Fibroblast of the aortic adventitia (primary cell): ENCODE measurements around the gene UCHL5. TPM values are rescaled to one million over a fixed set of nuclear protein-coding genes. Genes with fewer than 3 reads are reported as not detected.

ENCODE experiments used
- DNase-seq: peaks from one replicate; pipeline ENCODE4 v3.0.0-alpha.2; 2010; ENCODE audit warnings: low read depth
- H3K4me3 ChIP-seq: 2 replicates; pipeline ENCODE4 v1.5.1; 2011; ENCODE audit warnings: low read depth, mild to moderate bottlenecking, control low read depth, low read length, moderate library complexity
- total RNA-seq: library from RNA; depleted of rRNA; stranded (reverse); fragments of >200 nt; gene quantifications from 2 replicates; pipeline ENCODE4 v1.2.3, GENCODE V29; 2012; ENCODE audit warnings: low replicate concordance
- TF ChIP-seq, protein P1 (sequence below): IDR thresholded peaks from 2 replicates; pipeline ENCODE4 v1.5.1; 2011; ENCODE audit warnings: mild to moderate bottlenecking, low read length, control low read depth, inconsistent platforms; ENCODE audit not compliant: insufficient read depth

Gene UCHL5
- total RNA-seq, 1 donor, result 35.6 TPM

DNA sequence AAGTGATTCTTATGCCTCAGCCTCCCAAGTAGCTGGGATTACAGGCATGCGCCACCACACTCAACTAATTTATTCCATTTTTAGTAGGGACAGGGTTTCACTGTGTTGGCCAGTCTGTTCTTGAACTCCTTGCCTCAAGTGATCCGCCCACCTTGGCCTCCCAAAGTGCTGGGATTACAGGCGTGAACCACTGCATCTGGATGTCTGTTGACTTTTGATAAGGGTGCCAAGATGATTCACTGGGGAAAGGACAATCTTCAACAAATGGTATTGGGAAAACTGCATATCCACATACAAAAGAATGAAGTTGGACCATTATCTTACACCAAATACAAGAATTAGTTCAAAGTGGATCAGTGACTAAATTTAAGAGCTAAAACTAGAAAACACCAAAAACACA is 20.0 kb upstream of the UCHL5 start:
- TF ChIP-seq, protein P1, sequence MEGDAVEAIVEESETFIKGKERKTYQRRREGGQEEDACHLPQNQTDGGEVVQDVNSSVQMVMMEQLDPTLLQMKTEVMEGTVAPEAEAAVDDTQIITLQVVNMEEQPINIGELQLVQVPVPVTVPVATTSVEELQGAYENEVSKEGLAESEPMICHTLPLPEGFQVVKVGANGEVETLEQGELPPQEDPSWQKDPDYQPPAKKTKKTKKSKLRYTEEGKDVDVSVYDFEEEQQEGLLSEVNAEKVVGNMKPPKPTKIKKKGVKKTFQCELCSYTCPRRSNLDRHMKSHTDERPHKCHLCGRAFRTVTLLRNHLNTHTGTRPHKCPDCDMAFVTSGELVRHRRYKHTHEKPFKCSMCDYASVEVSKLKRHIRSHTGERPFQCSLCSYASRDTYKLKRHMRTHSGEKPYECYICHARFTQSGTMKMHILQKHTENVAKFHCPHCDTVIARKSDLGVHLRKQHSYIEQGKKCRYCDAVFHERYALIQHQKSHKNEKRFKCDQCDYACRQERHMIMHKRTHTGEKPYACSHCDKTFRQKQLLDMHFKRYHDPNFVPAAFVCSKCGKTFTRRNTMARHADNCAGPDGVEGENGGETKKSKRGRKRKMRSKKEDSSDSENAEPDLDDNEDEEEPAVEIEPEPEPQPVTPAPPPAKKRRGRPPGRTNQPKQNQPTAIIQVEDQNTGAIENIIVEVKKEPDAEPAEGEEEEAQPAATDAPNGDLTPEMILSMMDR, result no peak
- no peak for DNase-seq
- H3K4me3 ChIP-seq, result no peak overlapping the region

- DNase-seq, result no peak
- TF ChIP-seq, protein P1, result no peak
- H3K4me3 ChIP-seq, result no peak overlapping the region
Observed at GRCh38 chr1:193077991-193078390, 18.8 kb upstream of the UCHL5 start.

DNA sequence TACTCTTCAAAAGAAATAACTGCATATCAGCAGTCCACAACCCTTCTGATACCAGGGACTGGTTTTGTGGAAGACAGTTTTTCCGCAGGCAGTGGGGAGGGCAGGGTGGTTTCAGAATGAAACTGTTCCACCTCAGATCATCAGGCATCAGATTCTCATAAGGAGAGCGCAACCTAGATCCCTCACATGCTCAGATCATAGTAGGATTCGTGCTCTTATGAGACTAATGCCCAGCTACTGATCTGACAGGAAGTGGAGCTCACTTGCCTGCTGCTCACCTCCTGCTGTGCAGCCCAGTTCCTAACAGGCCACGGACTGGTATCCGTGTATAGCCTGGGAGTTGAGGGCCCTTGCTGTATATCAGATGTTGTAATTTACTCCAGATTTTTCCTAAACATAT is 11.8 kb upstream of the UCHL5 start:
- no peak overlapping the region for H3K4me3 ChIP-seq
- DNase-seq, result no peak
- TF ChIP-seq, protein P1, result no peak

- DNase-seq, result no peak
- TF ChIP-seq, protein P1, result no peak
- no peak overlapping the region for H3K4me3 ChIP-seq
Observed at GRCh38 chr1:193070386-193070753, 11.2 kb upstream of the UCHL5 start.

- H3K4me3 ChIP-seq, result no peak overlapping the region
- DNase-seq, result no peak
- TF ChIP-seq, protein P1, result peak; percentile 31
Observed at GRCh38 chr1:193069748-193070385, 10.7 kb upstream of the UCHL5 start.

DNA sequence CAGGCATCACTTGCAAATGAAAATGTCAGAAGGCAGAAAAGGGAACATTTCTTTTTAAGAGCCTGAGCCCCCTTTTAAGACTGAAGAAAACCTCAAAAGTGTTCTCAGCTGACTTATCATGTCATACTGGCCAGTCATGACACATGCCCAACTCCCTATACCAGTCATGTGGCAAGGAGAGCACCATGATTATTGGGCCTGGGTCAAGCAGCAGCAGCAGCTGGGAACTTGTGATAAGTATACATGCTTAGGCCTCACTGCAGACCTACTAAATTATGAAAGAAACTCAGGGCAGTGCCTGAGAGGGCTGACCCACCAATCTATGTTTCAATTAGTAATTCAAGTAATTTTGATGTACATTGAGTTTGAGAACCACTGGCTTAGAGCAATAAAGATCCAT is 8.9 kb upstream of the UCHL5 start:
- DNase-seq, result no peak
- no peak overlapping the region for H3K4me3 ChIP-seq
- TF ChIP-seq, protein P1, result no peak

- H3K4me3 ChIP-seq, result no peak overlapping the region
- TF ChIP-seq, protein P1, result no peak
- DNase-seq, result no peak
Observed at GRCh38 chr1:193066606-193067005, 7.4 kb upstream of the UCHL5 start.
